Activated CD4-positive, alpha-beta memory T cell treated with anti-CD3 and anti-CD28 coated beads for 36 hours (primary cell): ENCODE data around the gene HYAL1. TPM values are rescaled to one million over a fixed set of nuclear protein-coding genes. Genes with fewer than 3 reads are reported as not detected.
"Not testable (repeated sequence)": the region's sequence is repeated elsewhere in the genome, so short reads cannot be mapped to it uniquely, and the experiment has no call there.

Experiments used
- CTCF ChIA-PET: fragments of 350-600 bp; sonication (Branson Sonifier 250); formaldehyde crosslinking; loops from one replicate; lab custom pipeline; 2021; ENCODE audit warnings: antibody characterized with exemption, inconsistent platforms; lab: Charles Lee
- POLR2A ChIA-PET: fragments of 350-600 bp; sonication (Branson Sonifier 250); formaldehyde crosslinking; loops from one replicate; lab custom pipeline; 2021; ENCODE audit warnings: antibody characterized with exemption; lab: Charles Lee
- DNase-seq: peaks from one replicate; pipeline ENCODE4 v3.0.0-alpha.2; 2020
- H3K27ac Mint-ChIP-seq: one replicate; pipeline ENCODE4 v1.8.0; 2021; ENCODE audit warnings: mixed read lengths
- H3K27me3 Mint-ChIP-seq: one replicate; pipeline ENCODE4 v1.8.0; 2021; ENCODE audit warnings: mixed read lengths
- H3K36me3 Mint-ChIP-seq: one replicate; pipeline ENCODE4 v1.8.0; 2021; ENCODE audit warnings: mixed read lengths
- H3K4me1 Mint-ChIP-seq: one replicate; pipeline ENCODE4 v1.8.0; 2021; ENCODE audit warnings: low read depth, mixed read lengths
- H3K4me3 Mint-ChIP-seq: one replicate; pipeline ENCODE4 v1.8.0; 2021; ENCODE audit warnings: mild to moderate bottlenecking, mixed read lengths
- H3K9me3 Mint-ChIP-seq: one replicate; pipeline ENCODE4 v1.8.0; 2021; ENCODE audit warnings: mixed read lengths
- intact Hi-C: fragments of 100-400 bp; cut with micrococcal nuclease; formaldehyde crosslinking; loops from one replicate; pipeline ENCODE4 v1.15.1; 2023
- total RNA-seq, 2 experiments: library from RNA; stranded (reverse); gene quantifications; one replicate each; pipeline ENCODE4 v1.2.3, GENCODE V29; 2021

Gene HYAL1
- total RNA-seq, 2 experiments from 2014 or later = 0.14 TPM; not detected in 1

DNA sequence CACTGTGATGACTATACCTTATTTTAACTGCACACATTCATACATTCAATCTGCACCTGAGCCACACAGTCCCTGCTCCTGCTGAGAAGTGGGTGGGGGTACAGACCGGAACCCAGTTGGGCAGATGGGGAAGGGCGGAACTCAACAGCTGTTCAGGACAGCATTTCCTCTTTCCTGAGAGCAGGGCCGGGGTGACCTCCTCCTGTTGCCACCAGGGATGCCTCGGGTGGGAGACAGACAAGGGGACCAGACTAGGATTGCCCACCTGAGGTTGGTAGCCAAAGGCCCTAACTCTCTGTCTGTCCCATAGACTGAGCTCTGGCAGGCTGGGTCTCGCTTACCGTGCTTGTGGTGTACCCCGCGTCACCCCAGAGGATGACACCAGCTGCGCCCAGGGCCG, 15.2 kb upstream of the HYAL1 start:
- H3K9me3 Mint-ChIP-seq = no peaks in the 10 kb centered on the region
- CTCF ChIA-PET = interaction anchor here (0.6 to 0.7 kb wide), 2 partner anchors 62 to 92 kb away, joined by 3 read pairs; no protein-coding TSS in a partner anchor
- H3K4me1 Mint-ChIP-seq = peaks cover 33% of the 10 kb centered on the region
- H3K27me3 Mint-ChIP-seq = no peaks in the 10 kb centered on the region
- intact Hi-C loops = no loop called here
- POLR2A ChIA-PET = interaction anchor here (1.4 to 2.4 kb wide), 3 partner anchors 9 to 19 kb away, joined by 4 to 7 read pairs (median 7); partner anchors contain the start of genes HYAL3, NAA80 and TUSC2
- DNase-seq = no peak
- no peak overlapping the region for H3K27ac Mint-ChIP-seq
- no peaks in the 10 kb centered on the region for H3K36me3 Mint-ChIP-seq
- H3K4me3 Mint-ChIP-seq = no peak overlapping the region

DNA sequence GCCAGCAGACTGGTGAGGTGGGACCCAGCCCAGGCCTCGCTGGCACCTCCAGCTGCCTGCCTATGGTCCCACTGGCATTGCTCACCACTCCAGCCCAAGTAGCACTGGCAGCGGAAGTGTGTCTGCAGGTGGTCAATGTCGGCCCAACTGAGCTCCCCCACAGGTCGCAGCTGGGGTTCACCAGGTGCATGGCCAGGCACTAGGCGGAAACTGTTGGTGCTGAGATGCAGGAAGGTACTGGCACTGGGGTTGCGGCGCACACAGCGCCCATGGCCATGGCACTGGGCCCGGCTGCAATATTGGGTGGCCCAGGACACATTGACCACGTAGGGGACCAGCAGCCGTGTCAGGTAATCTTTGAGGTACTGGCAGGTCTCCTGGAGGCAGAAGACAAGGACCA, 14.8 kb upstream of the HYAL1 start:
- no peaks in the 10 kb centered on the region for H3K27me3 Mint-ChIP-seq
- DNase-seq = no peak
- intact Hi-C loops = no loop called here
- POLR2A ChIA-PET = interaction anchor here (1.4 to 2.2 kb wide), 2 partner anchors 10 to 18 kb away, joined by 4 to 7 read pairs; partner anchors contain the start of genes HYAL3, NAA80 and TUSC2
- H3K27ac Mint-ChIP-seq = no peak overlapping the region
- no peaks in the 10 kb centered on the region for H3K9me3 Mint-ChIP-seq
- H3K4me3 Mint-ChIP-seq = no peak overlapping the region
- peaks cover 32% of the 10 kb centered on the region for H3K4me1 Mint-ChIP-seq
- CTCF ChIA-PET = interaction anchor here (2.4 kb wide), 1 partner anchor 8 kb away, joined by 8 read pairs; no protein-coding TSS in a partner anchor
- no peaks in the 10 kb centered on the region for H3K36me3 Mint-ChIP-seq

DNA sequence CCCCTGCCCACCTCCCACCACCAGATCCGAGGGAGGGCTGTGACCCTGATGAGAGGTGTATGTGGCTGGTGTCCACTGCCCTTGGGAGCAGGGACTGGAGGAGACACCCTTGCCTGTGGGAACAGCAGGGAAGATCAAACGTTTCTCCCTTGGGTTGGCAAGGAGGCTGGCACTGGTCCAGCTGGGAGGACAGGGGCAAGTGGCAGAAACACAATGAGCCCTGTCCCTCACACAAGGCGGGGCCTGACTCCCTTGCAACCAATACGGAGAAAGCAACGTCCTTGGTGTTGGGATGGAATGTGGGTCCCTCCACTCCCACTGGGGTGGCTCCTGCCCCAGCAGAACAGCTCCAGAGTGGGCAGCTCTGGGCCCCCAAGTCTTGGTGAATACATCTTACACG, 13.9 kb upstream of the HYAL1 start:
- Mint-ChIP-seq H3K27me3 (no peaks in the 10 kb centered on the region), H3K36me3 (no peaks in the 10 kb centered on the region), H3K9me3 (no peaks in the 10 kb centered on the region), H3K4me3 (no peak overlapping the region), H3K4me1 (peaks cover 29% of the 10 kb centered on the region), H3K27ac (peak overlapping the region; percentile 81)
- DNase-seq = no peak
- intact Hi-C loops = no loop called here
- ChIA-PET CTCF (interaction anchor here (2.4 kb wide), 1 partner anchor 9 kb away, joined by 8 read pairs; no protein-coding TSS in a partner anchor), POLR2A (interaction anchor here (2.2 kb wide), 1 partner anchor 11 kb away, joined by 7 read pairs; the partner anchor contains the start of gene TUSC2)

DNA sequence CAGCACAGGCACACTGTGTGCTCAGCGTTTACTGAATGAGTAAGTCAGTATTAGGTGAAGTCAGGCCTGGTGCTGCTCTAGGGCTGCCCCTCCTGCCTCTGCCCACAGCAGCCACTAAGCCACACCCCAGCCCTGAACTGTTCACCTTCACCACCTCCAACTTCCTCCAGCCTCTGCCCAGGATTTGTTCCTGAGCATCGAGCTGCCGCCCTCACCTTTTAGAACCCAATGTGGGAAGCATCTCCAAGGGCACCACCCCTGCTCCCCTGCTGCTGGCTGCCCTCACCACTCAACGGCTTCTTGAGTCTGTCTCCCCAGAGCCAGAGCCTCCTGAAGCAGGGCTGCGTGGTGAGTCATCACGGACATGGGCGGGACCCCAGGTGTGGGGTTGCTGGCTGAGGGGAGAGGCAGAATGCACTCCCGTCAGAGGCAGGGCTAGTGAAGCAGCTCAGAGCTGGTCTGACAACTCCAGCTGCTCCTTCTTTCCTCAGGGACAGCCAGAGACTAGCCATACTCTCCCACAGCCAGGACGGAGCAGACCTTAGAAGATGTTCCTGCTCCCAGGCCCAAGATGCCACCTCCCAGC, 13.4 kb upstream of the HYAL1 start:
- no peaks in the 10 kb centered on the region for H3K9me3 Mint-ChIP-seq
- DNase-seq = peak; percentile 82
- H3K27me3 Mint-ChIP-seq = no peaks in the 10 kb centered on the region
- intact Hi-C loops = loop anchor here (1.0 kb wide), 1 partner anchor 12 kb away; no protein-coding TSS in a partner anchor
- H3K4me3 Mint-ChIP-seq = peak overlapping the region; percentile 20
- ChIA-PET POLR2A (no interaction called here), CTCF (interaction anchor here (2.4 kb wide), 1 partner anchor 9 kb away, joined by 8 read pairs; no protein-coding TSS in a partner anchor)
- peaks cover 29% of the 10 kb centered on the region for H3K4me1 Mint-ChIP-seq
- no peaks in the 10 kb centered on the region for H3K36me3 Mint-ChIP-seq
- H3K27ac Mint-ChIP-seq = peak overlapping the region; percentile 81

DNA sequence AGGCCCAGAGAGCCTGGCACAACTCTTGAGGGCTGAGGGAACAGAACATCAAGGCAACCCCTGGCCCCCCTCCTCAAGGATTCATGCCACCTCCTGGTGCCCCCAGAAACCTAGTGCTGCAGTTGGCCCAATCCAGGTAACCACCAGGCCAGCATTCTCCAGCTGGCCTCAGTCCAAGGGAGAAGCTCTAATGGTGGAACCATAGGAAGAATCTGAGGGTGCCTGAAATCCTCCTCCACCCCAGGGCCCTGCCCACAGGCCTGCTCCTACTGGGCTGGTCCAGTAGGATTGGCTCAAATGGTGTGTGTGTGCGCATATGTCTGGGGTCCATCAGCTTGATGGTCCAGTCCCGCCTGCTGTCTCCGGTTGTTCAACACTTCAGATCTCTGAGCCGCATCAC, 11.4 kb upstream of the HYAL1 start:
- ChIA-PET CTCF (interaction anchor here (1.0 to 2.5 kb wide), 3 partner anchors 10 to 40 kb away, joined by 3 to 13 read pairs (median 3); partner anchors contain the start of gene LSMEM2), POLR2A (interaction anchor here (1.3 to 1.4 kb wide), 2 partner anchors 15 to 22 kb away, joined by 4 to 5 read pairs; partner anchors contain the start of genes HYAL3 and NAA80)
- Mint-ChIP-seq H3K27ac (no peak overlapping the region), H3K4me3 (no peak overlapping the region), H3K36me3 (peaks cover 3% of the 10 kb centered on the region), H3K27me3 (no peaks in the 10 kb centered on the region), H3K4me1 (peaks cover 22% of the 10 kb centered on the region), H3K9me3 (no peaks in the 10 kb centered on the region)
- DNase-seq = no peak
- intact Hi-C loops = no loop called here

DNA sequence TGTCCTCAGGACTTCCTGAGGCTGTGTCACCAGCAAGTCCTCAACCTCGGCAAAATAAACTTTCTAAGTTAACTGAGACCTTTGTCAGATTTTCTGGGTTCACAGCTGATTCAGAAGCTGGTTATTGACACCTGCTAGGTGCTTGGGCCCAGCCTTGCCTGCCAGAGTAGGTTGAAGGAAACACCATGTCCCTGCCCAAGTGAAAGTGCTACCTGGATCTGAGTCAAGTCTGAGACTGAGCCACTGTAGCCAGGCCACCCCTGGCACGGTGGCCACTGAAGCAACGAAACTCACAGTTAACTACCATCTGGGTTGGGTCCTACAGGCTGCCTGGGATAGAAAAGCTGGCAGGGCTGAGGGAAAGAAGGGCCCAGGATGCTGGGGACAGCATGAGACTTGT, 11.0 kb upstream of the HYAL1 start:
- intact Hi-C loops = no loop called here
- no peak for DNase-seq
- Mint-ChIP-seq H3K4me3 (no peak overlapping the region), H3K4me1 (peaks cover 18% of the 10 kb centered on the region), H3K36me3 (peaks cover 3% of the 10 kb centered on the region), H3K27me3 (no peaks in the 10 kb centered on the region), H3K27ac (no peak overlapping the region), H3K9me3 (no peaks in the 10 kb centered on the region)
- CTCF ChIA-PET = interaction anchor here (2.5 kb wide), 1 partner anchor 10 kb away, joined by 13 read pairs; no protein-coding TSS in a partner anchor
- POLR2A ChIA-PET = interaction anchor here (1.3 to 1.4 kb wide), 2 partner anchors 15 to 23 kb away, joined by 4 to 5 read pairs; partner anchors contain the start of genes HYAL3 and NAA80

DNA sequence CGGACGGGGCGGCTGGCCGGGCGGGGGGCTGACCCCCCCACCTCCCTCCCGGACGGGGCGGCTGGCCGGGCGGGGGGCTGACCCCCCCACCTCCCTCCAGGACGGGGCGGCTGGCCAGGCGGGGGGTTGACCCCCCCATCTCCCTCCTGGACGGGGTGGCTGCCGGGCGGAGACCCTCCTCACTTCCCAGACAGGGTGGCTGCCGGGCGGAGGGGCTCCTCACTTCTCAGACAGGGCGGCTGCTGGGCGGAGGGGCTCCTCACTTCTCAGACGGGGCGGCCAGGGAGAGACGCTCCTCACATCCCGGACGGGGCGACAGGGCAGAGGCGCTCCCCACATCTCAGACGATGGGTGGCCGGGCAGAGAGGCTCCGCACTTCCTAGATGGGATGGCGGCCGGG, 8.7 kb upstream of the HYAL1 start:
- H3K36me3 Mint-ChIP-seq, DNase-seq, POLR2A ChIA-PET, CTCF ChIA-PET, H3K9me3 Mint-ChIP-seq, H3K27ac Mint-ChIP-seq, intact Hi-C loops, H3K4me3 Mint-ChIP-seq, H3K27me3 Mint-ChIP-seq: not testable (repeated sequence)
- H3K4me1 Mint-ChIP-seq = peaks cover 11% of the 10 kb centered on the region

DNA sequence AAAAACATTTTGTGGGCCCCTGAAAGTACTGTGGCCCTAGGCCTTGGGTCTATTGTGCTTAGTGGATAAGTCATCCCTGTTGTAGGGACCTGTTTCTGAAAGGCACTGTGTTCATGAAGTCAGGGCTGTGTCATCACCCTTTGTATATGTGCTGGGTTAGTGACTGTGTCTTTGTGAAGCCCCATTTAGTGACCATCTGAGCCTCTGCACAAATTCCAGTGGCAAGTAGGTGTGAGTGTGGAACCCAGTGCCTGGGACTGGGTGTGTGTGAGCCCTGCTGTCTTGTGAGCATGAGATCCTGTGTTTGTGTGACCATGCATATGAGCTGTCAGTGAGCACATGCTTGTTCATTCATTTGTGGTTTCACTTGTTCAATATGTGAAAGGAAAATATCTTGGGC, 1.2 kb upstream of the HYAL1 start:
- ChIA-PET POLR2A (interaction anchor here (0.9 kb wide), 1 partner anchor 33 kb away, joined by 4 read pairs; no protein-coding TSS in a partner anchor), CTCF (interaction anchor here (1.8 kb wide), 1 partner anchor 19 kb away, joined by 6 read pairs; no protein-coding TSS in a partner anchor)
- intact Hi-C loops = loop anchor here (1.0 kb wide), 1 partner anchor 12 kb away; no protein-coding TSS in a partner anchor
- Mint-ChIP-seq H3K27ac (no peak overlapping the region), H3K36me3 (peaks cover 1% of the 10 kb centered on the region), H3K4me1 (peaks cover 19% of the 10 kb centered on the region), H3K27me3 (no peaks in the 10 kb centered on the region), H3K4me3 (no peak overlapping the region), H3K9me3 (peaks cover 4% of the 10 kb centered on the region)
- peak; percentile 37 for DNase-seq

DNA sequence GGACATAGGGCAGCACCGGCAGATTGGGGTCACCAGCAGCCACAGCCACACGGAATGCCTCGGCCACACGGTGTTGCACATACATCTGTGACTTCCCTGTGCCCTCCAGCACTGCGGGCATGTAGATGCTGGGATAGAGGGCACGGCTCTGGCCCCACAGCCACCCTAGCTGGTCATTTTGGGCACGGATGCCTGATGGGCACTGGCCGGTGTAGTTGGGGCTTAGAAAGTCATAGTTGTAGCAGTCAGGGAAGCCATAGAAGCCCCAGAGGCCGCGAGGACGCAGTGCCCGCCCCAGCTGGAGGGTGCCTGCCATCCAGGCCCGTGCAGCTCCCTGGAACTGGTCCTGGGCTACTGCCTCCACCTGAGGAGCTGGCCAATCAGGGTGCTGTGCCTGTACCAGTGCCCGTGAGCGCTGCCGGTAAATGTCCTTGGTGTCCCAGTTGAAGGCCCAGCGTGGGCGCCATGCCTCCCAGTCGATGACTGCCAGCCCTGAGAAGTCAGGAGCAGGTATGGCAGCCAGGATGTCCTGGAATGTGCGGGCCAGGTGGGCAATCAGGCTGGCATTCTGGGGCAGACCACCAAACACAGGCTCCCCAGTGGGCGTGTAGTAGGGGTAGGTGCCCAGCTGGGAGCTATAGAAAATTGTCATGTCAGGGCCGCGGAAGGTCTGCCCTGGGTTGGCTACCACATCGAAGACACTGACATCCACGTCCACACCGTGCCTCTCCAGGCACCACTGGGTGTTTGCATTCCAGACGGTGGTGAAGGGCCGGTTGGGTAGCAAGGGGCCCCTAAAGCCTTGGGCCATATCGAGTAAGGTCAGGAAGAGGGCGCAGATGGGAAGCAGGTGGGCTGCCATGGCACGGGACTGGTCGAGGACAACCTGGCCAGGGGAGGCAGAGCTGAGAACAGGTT, 1.0 kb downstream of the HYAL1 start:
- peaks cover 30% of the 10 kb centered on the region for H3K4me1 Mint-ChIP-seq
- H3K4me3 Mint-ChIP-seq = no peak overlapping the region
- H3K36me3 Mint-ChIP-seq = no peaks in the 10 kb centered on the region
- intact Hi-C loops = no loop called here
- H3K27ac Mint-ChIP-seq = no peak overlapping the region
- ChIA-PET POLR2A (interaction anchor here (0.7 kb wide), 1 partner anchor 10 kb away, joined by 3 read pairs; no protein-coding TSS in a partner anchor), CTCF (interaction anchor here (1.8 kb wide), 1 partner anchor 22 kb away, joined by 7 read pairs; no protein-coding TSS in a partner anchor)
- H3K27me3 Mint-ChIP-seq = no peaks in the 10 kb centered on the region
- H3K9me3 Mint-ChIP-seq = no peaks in the 10 kb centered on the region
- no peak for DNase-seq

DNA sequence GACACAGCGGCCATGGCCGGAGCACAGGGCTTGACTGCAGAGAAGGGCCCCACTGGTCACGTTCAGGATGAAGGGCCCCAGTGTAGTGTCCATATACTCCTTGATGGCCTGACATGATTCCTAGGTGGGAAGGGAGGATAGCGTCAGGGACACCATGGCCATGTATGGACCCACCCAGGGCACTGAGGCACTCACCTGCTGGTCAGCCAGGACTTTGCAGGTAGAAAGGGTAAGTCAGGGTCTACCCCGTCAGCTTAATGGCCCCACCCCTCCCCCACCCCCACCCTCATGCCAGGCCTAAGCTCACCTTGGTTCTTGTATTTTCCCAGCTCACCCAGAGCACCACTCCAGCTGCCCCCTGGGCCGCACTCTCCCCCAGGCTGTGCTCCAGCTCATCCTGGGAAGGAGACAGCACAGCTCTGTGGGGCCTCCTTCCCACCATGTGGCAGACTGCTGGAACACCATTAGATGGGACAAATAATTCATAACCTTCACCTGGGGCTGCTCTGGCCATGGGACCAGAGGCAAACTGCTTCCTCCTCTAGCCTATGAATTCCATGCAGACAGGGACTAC, 2.6 kb downstream of the HYAL1 start:
- POLR2A ChIA-PET = no interaction called here
- H3K4me3 Mint-ChIP-seq = peak overlapping the region; percentile 97
- peaks cover 31% of the 10 kb centered on the region for H3K4me1 Mint-ChIP-seq
- intact Hi-C loops = no loop called here
- peaks cover 1% of the 10 kb centered on the region for H3K36me3 Mint-ChIP-seq
- CTCF ChIA-PET = interaction anchor here (1.3 to 2.5 kb wide), 2 partner anchors 75 to 106 kb away, joined by 3 to 6 read pairs; no protein-coding TSS in a partner anchor
- H3K27ac Mint-ChIP-seq = peak overlapping the region; percentile 95
- DNase-seq = no peak
- H3K9me3 Mint-ChIP-seq = no peaks in the 10 kb centered on the region
- H3K27me3 Mint-ChIP-seq = no peaks in the 10 kb centered on the region
